HG02759 (cell line): ENCODE measurements around the gene TGM2.

ENCODE experiments used
- ATAC-seq: cut with Tn5 transposase; IDR thresholded peaks from one replicate; pipeline ENCODE4 v1.9.1; 2021; ENCODE audit warnings: mild to moderate bottlenecking, moderate library complexity; ENCODE audit not compliant: unreplicated experiment

Gene TGM2

GRCh38 chr20:38162878-38163875 lies 1.9 kb downstream of the TGM2 start:
- no peak for ATAC-seq

- no peak for ATAC-seq
These were observed 2.9 kb downstream of the TGM2 start for GRCh38 chr20:38162149-38162548.

GRCh38 chr20:38161412-38161774 lies 3.7 kb downstream of the TGM2 start:
- no peak for ATAC-seq

GRCh38 chr20:38159957-38160756 lies 4.9 kb downstream of the TGM2 start:
- ATAC-seq, result no peak

- no peak for ATAC-seq
These were observed 5.5 kb downstream of the TGM2 start for GRCh38 chr20:38159566-38159956.

GRCh38 chr20:38158701-38159351 lies 6.2 kb downstream of the TGM2 start:
- ATAC-seq, result no peak

- ATAC-seq, result no peak
These were observed 7.2 kb downstream of the TGM2 start for GRCh38 chr20:38157635-38158495.

- ATAC-seq, result no peak
These were observed 8.0 kb downstream of the TGM2 start for GRCh38 chr20:38156888-38157634.

- ATAC-seq, result no peak
These were observed 8.8 kb downstream of the TGM2 start for GRCh38 chr20:38156280-38156679.

GRCh38 chr20:38155811-38156210 lies 9.3 kb downstream of the TGM2 start:
- no peak for ATAC-seq

GRCh38 chr20:38153401-38153800 lies 11.7 kb downstream of the TGM2 start:
- no peak for ATAC-seq

GRCh38 chr20:38152621-38153221 lies 12.3 kb downstream of the TGM2 start:
- ATAC-seq, result peak; percentile 57

- peak; percentile 80 for ATAC-seq
These were observed 12.9 kb downstream of the TGM2 start for GRCh38 chr20:38152175-38152620.

GRCh38 chr20:38151455-38151854 lies 13.6 kb downstream of the TGM2 start:
- no peak for ATAC-seq

- ATAC-seq, result no peak
These were observed 14.5 kb downstream of the TGM2 start for GRCh38 chr20:38150335-38151170.

- ATAC-seq, result no peak
These were observed 16.6 kb downstream of the TGM2 start for GRCh38 chr20:38148328-38149102.

- ATAC-seq, result no peak
These were observed 17.3 kb downstream of the TGM2 start for GRCh38 chr20:38147751-38148150.

- no peak for ATAC-seq
These were observed 17.9 kb downstream of the TGM2 start for GRCh38 chr20:38147163-38147562.
